SK-N-SH treated with all-trans-retinoic acid at 6 μM for 48 hours (cell line): ENCODE results near the gene RGS10.

ENCODE experiments used
- ATAC-seq: fragments of 200-7000 bp; cut with Tn5 transposase; 3 replicates; pipeline ENCODE4 v1.9.1; 2020; ENCODE audit warnings: mild to moderate bottlenecking, moderate library complexity
- ARNTL ChIP-seq: fragments of 450-650 bp; formaldehyde crosslinking; IDR thresholded peaks from 2 replicates; pipeline ENCODE4 v1.5.0; 2020; ENCODE audit warnings: low read depth, mild to moderate bottlenecking, moderate library complexity, borderline replicate concordance
- BACH2 ChIP-seq: fragments of 250-450 bp; sonication (Bioruptor Pico); IDR thresholded peaks from 2 replicates; pipeline ENCODE4 v1.9.0; 2021; ENCODE audit warnings: mild to moderate bottlenecking, borderline replicate concordance
- CREB5 ChIP-seq: fragments of 250-450 bp; sonication (Bioruptor Pico); IDR thresholded peaks from 2 replicates; pipeline ENCODE4 v1.5.1; 2020; ENCODE audit warnings: low read depth, mild to moderate bottlenecking, moderate library complexity
- CSDC2 ChIP-seq: fragments of 250-450 bp; sonication (Bioruptor Pico); IDR thresholded peaks from 2 replicates; pipeline ENCODE4 v1.5.0; 2020; ENCODE audit warnings: mild to moderate bottlenecking, moderate library complexity
- CSRNP3 ChIP-seq: fragments of 250-450 bp; sonication (Bioruptor Pico); IDR thresholded peaks from 2 replicates; pipeline ENCODE4 v1.5.1; 2021; ENCODE audit warnings: mild to moderate bottlenecking, moderate library complexity
- ESRRG ChIP-seq: fragments of 250-450 bp; sonication (Bioruptor Pico); IDR thresholded peaks from 2 replicates; pipeline ENCODE4 v1.6.1; 2021; ENCODE audit warnings: mild to moderate bottlenecking
- GLIS3 ChIP-seq: fragments of 250-450 bp; sonication (Bioruptor Pico); IDR thresholded peaks from 2 replicates; pipeline ENCODE4 v1.5.0; 2020; ENCODE audit warnings: mild to moderate bottlenecking, moderate library complexity
- ISL1 ChIP-seq: fragments of 250-450 bp; sonication (Bioruptor Pico); IDR thresholded peaks from 2 replicates; pipeline ENCODE4 v2.1.2; 2022; ENCODE audit warnings: mild to moderate bottlenecking, moderate library complexity
- OSR1 ChIP-seq: fragments of 250-450 bp; sonication (Bioruptor Pico); IDR thresholded peaks from 2 replicates; pipeline ENCODE4 v1.8.0; 2022; ENCODE audit warnings: moderate library complexity, mild to moderate bottlenecking, inconsistent platforms
- PATZ1 ChIP-seq: fragments of 250-450 bp; sonication (Bioruptor Pico); IDR thresholded peaks from 2 replicates; pipeline ENCODE4 v1.8.0; 2020; ENCODE audit warnings: mild to moderate bottlenecking, moderate library complexity, borderline replicate concordance
- POU6F1 ChIP-seq: fragments of 250-450 bp; sonication (Bioruptor Pico); IDR thresholded peaks from 2 replicates; pipeline ENCODE4 v1.8.0; 2021; ENCODE audit warnings: low read depth, mild to moderate bottlenecking, moderate library complexity, borderline replicate concordance
- PPARA ChIP-seq: fragments of 250-450 bp; sonication (Bioruptor Pico); IDR thresholded peaks from 2 replicates; pipeline ENCODE4 v1.5.0; 2020; ENCODE audit warnings: mild to moderate bottlenecking, borderline replicate concordance
- RARB ChIP-seq: fragments of 250-450 bp; sonication (Bioruptor Pico); IDR thresholded peaks from 2 replicates; pipeline ENCODE4 v1.8.0; 2021; ENCODE audit warnings: mild to moderate bottlenecking, moderate library complexity
- TCF4 ChIP-seq: fragments of 250-450 bp; sonication (Bioruptor Pico); IDR thresholded peaks from 2 replicates; pipeline ENCODE4 v1.8.0; 2021; ENCODE audit warnings: mild to moderate bottlenecking, moderate library complexity, borderline replicate concordance
- TOX ChIP-seq: fragments of 250-450 bp; sonication (Bioruptor Pico); IDR thresholded peaks from 2 replicates; pipeline ENCODE4 v1.8.0; 2021; ENCODE audit warnings: mild to moderate bottlenecking, moderate library complexity, borderline replicate concordance
- TSHZ2 ChIP-seq: fragments of 250-450 bp; sonication (Bioruptor Pico); IDR thresholded peaks from 2 replicates; pipeline ENCODE4 v1.5.0; 2020; ENCODE audit warnings: mild to moderate bottlenecking, moderate library complexity
- ZC3H10 ChIP-seq: fragments of 250-450 bp; sonication (Bioruptor Pico); IDR thresholded peaks from 2 replicates; pipeline ENCODE4 v1.5.1; 2021; ENCODE audit warnings: mild to moderate bottlenecking, moderate library complexity
- ZFP30 ChIP-seq: fragments of 450-650 bp; formaldehyde crosslinking; IDR thresholded peaks from 2 replicates; pipeline ENCODE4 v1.5.0; 2022; ENCODE audit warnings: mild to moderate bottlenecking, moderate library complexity
- ZNF565 ChIP-seq: fragments of 450-650 bp; formaldehyde crosslinking; conservative IDR thresholded peaks from 2 replicates; pipeline ENCODE4 v1.5.0; 2020; ENCODE audit warnings: low read depth, mild to moderate bottlenecking, moderate library complexity
- ZNF70 ChIP-seq: fragments of 450-650 bp; formaldehyde crosslinking; IDR thresholded peaks from 2 replicates; pipeline ENCODE4 v1.5.0; 2020; ENCODE audit warnings: mild to moderate bottlenecking, moderate library complexity
- ZNF8 ChIP-seq: fragments of 450-650 bp; formaldehyde crosslinking; IDR thresholded peaks from 2 replicates; pipeline ENCODE4 v1.5.0; 2020; ENCODE audit warnings: mild to moderate bottlenecking, moderate library complexity

RGS10 gene

GRCh38 chr10:119525116-119525515, 17.4 kb downstream of the RGS10 start (continued):
- TF ChIP-seq ZFP30 (CRISPR knock-in tag) (no peak), BACH2 (CRISPR knock-in tag) (no peak), RARB (CRISPR knock-in tag) (no peak), ESRRG (CRISPR knock-in tag) (no peak), ARNTL (no peak), PATZ1 (CRISPR knock-in tag) (no peak)

- ATAC-seq = no peak
- TF ChIP-seq POU6F1 (CRISPR knock-in tag) = no peak
- no peak for TF ChIP-seq ZNF70 (CRISPR knock-in tag)
- TF ChIP-seq TSHZ2 (CRISPR knock-in tag) = no peak
These were observed 17.8 kb downstream of the RGS10 start for GRCh38 chr10:119524720-119525070.

GRCh38 chr10:119523895-119524719, 18.4 kb downstream of the RGS10 start:
- ATAC-seq = no peak
- TF ChIP-seq OSR1 (CRISPR knock-in tag) (no peak), ZNF8 (CRISPR knock-in tag) (no peak), ARNTL (no peak), ZC3H10 (CRISPR knock-in tag) (no peak), TCF4 (no peak), CSDC2 (no peak), PATZ1 (CRISPR knock-in tag) (no peak), CSRNP3 (no peak), RARB (CRISPR knock-in tag) (no peak), TOX (no peak), CREB5 (no peak), ZNF565 (CRISPR knock-in tag) (no peak), POU6F1 (CRISPR knock-in tag) (no peak), TSHZ2 (CRISPR knock-in tag) (no peak), ESRRG (CRISPR knock-in tag) (no peak), PPARA (no peak), ISL1 (CRISPR knock-in tag) (no peak), GLIS3 (CRISPR knock-in tag) (no peak), ZFP30 (CRISPR knock-in tag) (no peak)
